A673 (cell line): Measurements from ENCODE around the gene AJUBA. TPM values are rescaled to one million over a fixed set of nuclear protein-coding genes. Genes with fewer than 3 reads are reported as not detected.

ENCODE experiments used
- BruUV-seq: library from RNA; stranded (reverse); fragments of 400-500 nt; replicated peaks from 2 replicates; lab custom pipeline; 2021; lab: Mats Ljungman, UMichigan
- CTCF ChIA-PET: fragments of 300-600 bp; sonication (Branson Sonifier 250); formaldehyde crosslinking; loops from one replicate; lab custom pipeline; 2022; ENCODE audit warnings: antibody characterized with exemption; lab: Charles Lee
- POLR2A ChIA-PET: fragments of 300-600 bp; sonication (Branson Sonifier 250); formaldehyde crosslinking; loops from one replicate; lab custom pipeline; 2022; ENCODE audit warnings: antibody characterized with exemption; ENCODE audit not compliant: low non-redundant PET; lab: Charles Lee
- DNase-seq: peaks from one replicate; pipeline ENCODE4 v3.0.0-alpha.2; 2015; ENCODE audit warnings: low spot score
- H3K27ac ChIP-seq: fragments of 200-600 bp; sonication (generic); 2 replicates; pipeline ENCODE4 v1.5.1; 2016; ENCODE audit warnings: mixed run types, low read depth, mild to moderate bottlenecking, mixed read lengths, antibody characterized with exemption, low read length; ENCODE audit not compliant: poor library complexity, severe bottlenecking
- H3K27me3 ChIP-seq: fragments of 200-600 bp; sonication (generic); replicated peaks from 2 replicates; pipeline ENCODE4 v1.6.1; 2017; ENCODE audit warnings: mixed run types, low read depth, mild to moderate bottlenecking, mixed read lengths, antibody characterized with exemption, low read length; ENCODE audit not compliant: insufficient read depth, poor library complexity
- H3K36me3 ChIP-seq: fragments of 200-600 bp; sonication (generic); 2 replicates; pipeline ENCODE4 v1.6.1; 2016; ENCODE audit warnings: mixed run types, mild to moderate bottlenecking, mixed read lengths, antibody characterized with exemption, low read length; ENCODE audit not compliant: insufficient read depth, poor library complexity, severe bottlenecking
- H3K4me1 ChIP-seq: fragments of 200-600 bp; sonication (generic); 2 replicates; pipeline ENCODE4 v1.6.1; 2017; ENCODE audit warnings: mixed run types, mild to moderate bottlenecking, mixed read lengths, antibody characterized with exemption, low read length; ENCODE audit not compliant: insufficient read depth, poor library complexity, severe bottlenecking
- H3K4me3 ChIP-seq: fragments of 200-600 bp; sonication (generic); 2 replicates; pipeline ENCODE4 v1.5.1; 2016; ENCODE audit warnings: low read depth, mixed run types, mild to moderate bottlenecking, mixed read lengths, low read length; ENCODE audit not compliant: poor library complexity, severe bottlenecking
- H3K9me3 ChIP-seq: fragments of 200-600 bp; sonication (generic); 2 replicates; pipeline ENCODE4 v1.6.1; 2016; ENCODE audit warnings: mixed run types, low read depth, mild to moderate bottlenecking, mixed read lengths, antibody characterized with exemption, low read length; ENCODE audit not compliant: poor library complexity, severe bottlenecking
- CTCF ChIP-seq: fragments of 300-800, 200-600 bp; sonication (generic); conservative IDR thresholded peaks from 2 replicates; pipeline ENCODE4 v1.5.1; 2017; ENCODE audit warnings: low read depth, mild to moderate bottlenecking, antibody characterized with exemption, low read length, moderate library complexity, mixed read lengths
- EZH2 ChIP-seq: fragments of 200-600 bp; sonication (generic); IDR thresholded peaks from 2 replicates; pipeline ENCODE4 v1.6.1; 2017; ENCODE audit warnings: borderline replicate concordance, low read depth, mild to moderate bottlenecking, mixed read lengths, antibody characterized with exemption, low read length; ENCODE audit not compliant: poor library complexity, severe bottlenecking
- intact Hi-C: fragments of 100-400 bp; cut with micrococcal nuclease; formaldehyde crosslinking; loops from one replicate; pipeline ENCODE4 v1.10.0; 2022; ENCODE audit not compliant: unreplicated experiment
- total RNA-seq: library from RNA; stranded (reverse); gene quantifications from 2 replicates; pipeline ENCODE4 v1.2.3, GENCODE V29; 2021

AJUBA gene
- total RNA-seq, 1 experiment from 2014 or later, result 43.6 TPM

- Histone ChIP-seq H3K27ac (no peak overlapping the region), H3K9me3 (no peaks in the 10 kb centered on the region), H3K36me3 (no peaks in the 10 kb centered on the region), H3K27me3 (no peaks in the 10 kb centered on the region), H3K4me3 (no peak overlapping the region), H3K4me1 (peaks cover 36% of the 10 kb centered on the region)
- TF ChIP-seq EZH2 (no peak), CTCF (no peak)
- no TSS peak for BruUV-seq
- no peak for DNase-seq
- intact Hi-C loops, result loop anchor here (5.0 kb wide), 1 partner anchor 194 kb away; no protein-coding TSS in a partner anchor
- ChIA-PET CTCF (interaction anchor here (0.6 to 3.7 kb wide), 3 partner anchors 14 to 1051 kb away, joined by 4 to 134 read pairs (median 17); partner anchors contain the start of gene CDH24), POLR2A (no interaction called here)
Observed at GRCh38 chr14:22993517-22993916, 11.2 kb upstream of the AJUBA start.

- H3K36me3 ChIP-seq, result no peaks in the 10 kb centered on the region
- ChIA-PET CTCF (interaction anchor here (0.6 kb wide), 1 partner anchor 15 kb away, joined by 5 read pairs; no protein-coding TSS in a partner anchor), POLR2A (no interaction called here)
- intact Hi-C loops, result loop anchor here (5.0 kb wide), 1 partner anchor 195 kb away; no protein-coding TSS in a partner anchor
- H3K9me3 ChIP-seq, result no peaks in the 10 kb centered on the region
- H3K4me1 ChIP-seq, result peaks cover 20% of the 10 kb centered on the region
- DNase-seq, result no peak
- no peak overlapping the region for H3K4me3 ChIP-seq
- no peak overlapping the region for H3K27ac ChIP-seq
- TF ChIP-seq EZH2 (no peak), CTCF (no peak)
- BruUV-seq, result no TSS peak
- no peaks in the 10 kb centered on the region for H3K27me3 ChIP-seq
Observed at GRCh38 chr14:22991852-22992251, 9.5 kb upstream of the AJUBA start.

GRCh38 chr14:22987291-22987690 lies 4.9 kb upstream of the AJUBA start:
- no TSS peak for BruUV-seq
- Histone ChIP-seq H3K9me3 (no peaks in the 10 kb centered on the region), H3K27me3 (no peaks in the 10 kb centered on the region), H3K4me1 (no peaks in the 10 kb centered on the region), H3K36me3 (no peaks in the 10 kb centered on the region), H3K27ac (no peak overlapping the region), H3K4me3 (no peak overlapping the region)
- POLR2A ChIA-PET, result no interaction called here
- CTCF ChIA-PET, result interaction anchor here (0.9 to 1.9 kb wide), 10 partner anchors 8 to 164 kb away, joined by 3 to 65 read pairs (median 12); partner anchors contain the start of gene CDH24
- intact Hi-C loops, result loop anchor here (2.0 kb wide), 1 partner anchor 122 kb away; no protein-coding TSS in a partner anchor
- no peak for DNase-seq
- TF ChIP-seq EZH2, result no peak
- no peak for TF ChIP-seq CTCF
